GM10266 (cell line): Measurements from ENCODE around the gene RAB3IP.
"Not testable (repeated sequence)": the region's sequence is repeated elsewhere in the genome, so short reads cannot be mapped to it uniquely, and the experiment has no call there.

Experiments
- DNase-seq: peaks from one replicate; pipeline ENCODE4 v3.0.0; 2012; ENCODE audit errors: extremely low spot score
- CTCF ChIP-seq: IDR thresholded peaks from 2 replicates; pipeline ENCODE4 v1.5.1; 2012; ENCODE audit warnings: mild to moderate bottlenecking, low read depth; ENCODE audit not compliant: control insufficient read depth, insufficient read depth; ENCODE audit errors: missing control alignments

Gene RAB3IP

GRCh38 chr12:69756088-69756755 is 17.6 kb downstream of the RAB3IP start:
- TF ChIP-seq CTCF, result no peak
- no peak for DNase-seq

- DNase-seq, result no peak
- TF ChIP-seq CTCF, result no peak
These were observed 19.4 kb downstream of the RAB3IP start for GRCh38 chr12:69758105-69758504.

GRCh38 chr12:69759581-69759980 is 20.9 kb downstream of the RAB3IP start:
- not testable (repeated sequence) for DNase-seq

- TF ChIP-seq CTCF, result no peak
These were observed 26.9 kb downstream of the RAB3IP start for GRCh38 chr12:69765515-69765914.

GRCh38 chr12:69766260-69766659 is 27.6 kb downstream of the RAB3IP start:
- no peak for TF ChIP-seq CTCF
- no peak for DNase-seq

More at GRCh38 chr12:69765515-69765914, 26.9 kb downstream of the RAB3IP start:
- no peak for DNase-seq

GRCh38 chr12:69779928-69780327 is 41.3 kb downstream of the RAB3IP start:
- no peak for DNase-seq
- no peak for TF ChIP-seq CTCF

GRCh38 chr12:69783365-69783764 is 44.7 kb downstream of the RAB3IP start:
- DNase-seq, result no peak
- no peak for TF ChIP-seq CTCF

GRCh38 chr12:69789351-69789750 is 50.7 kb downstream of the RAB3IP start:
- DNase-seq, result no peak
- TF ChIP-seq CTCF, result no peak
